NCI-H510A treated with DMSO at 0.1 percent for 48 hours (cell line): ENCODE data around the gene LAG3.

Experiments
- DNase-seq: peaks from one replicate; lab custom pipeline; 2025; lab: John Stamatoyannopoulos, UW

The LAG3 gene

GRCh38 chr12:6753772-6754356 is 18.5 kb upstream of the LAG3 start:
- no peak for DNase-seq

- DNase-seq, result no peak
Measured at GRCh38 chr12:6754411-6754810, 17.9 kb upstream of the LAG3 start.

GRCh38 chr12:6757028-6757690 is 15.2 kb upstream of the LAG3 start:
- no peak for DNase-seq

- DNase-seq, result no peak
Measured at GRCh38 chr12:6758506-6759095, 13.7 kb upstream of the LAG3 start.

- DNase-seq, result no peak
Measured at GRCh38 chr12:6759741-6760140, 12.6 kb upstream of the LAG3 start.

GRCh38 chr12:6763380-6763779 is 8.9 kb upstream of the LAG3 start:
- DNase-seq, result peak; percentile 39

GRCh38 chr12:6764011-6764828 is 8.1 kb upstream of the LAG3 start:
- peak; percentile 94 for DNase-seq

- DNase-seq, result peak; percentile 55
Measured at GRCh38 chr12:6765048-6765633, 7.2 kb upstream of the LAG3 start.

- peak; percentile 75 for DNase-seq
Measured at GRCh38 chr12:6765634-6766581, 6.4 kb upstream of the LAG3 start, which contains the start of gene PTMS. PTMS (plus strand) TSS chr12:6766363; CDS start chr12:6766706, 343 bp downstream.

GRCh38 chr12:6766651-6767349 is 5.5 kb upstream of the LAG3 start:
- peak; percentile 17 for DNase-seq

GRCh38 chr12:6767353-6768319 is 4.7 kb upstream of the LAG3 start:
- no peak for DNase-seq

- no peak for DNase-seq
Measured at GRCh38 chr12:6768437-6768914, 3.8 kb upstream of the LAG3 start.

GRCh38 chr12:6768990-6769389 is 3.3 kb upstream of the LAG3 start:
- peak; percentile 30 for DNase-seq

GRCh38 chr12:6769666-6770065 is 2.7 kb upstream of the LAG3 start:
- DNase-seq, result no peak

- DNase-seq, result no peak
Measured at GRCh38 chr12:6770094-6770493, 2.2 kb upstream of the LAG3 start.

- DNase-seq, result no peak
Measured at GRCh38 chr12:6770600-6770999, 1.7 kb upstream of the LAG3 start.

GRCh38 chr12:6771091-6771495 is 1.2 kb upstream of the LAG3 start:
- no peak for DNase-seq

GRCh38 chr12:6771509-6772330 is 600 bp upstream of the LAG3 start:
- no peak for DNase-seq
